Measurements from ENCODE around the gene RAB37. TPM values are rescaled to one million over a fixed set of nuclear protein-coding genes. Genes with fewer than 3 reads are reported as not detected.

Gene RAB37
- total RNA-seq, 4 donors from 2014 or later = 0.57 to 1.7 TPM; not detected in 2

GRCh38 chr17:74769266-74769855, 32.3 kb downstream of the RAB37 start:
- intact Hi-C loops (cut with DNase I; ENCODE audit: low total_unique reads) = no loop called here
- WGBS, 2 donors = 59 to 66% methylated on average over 6 of the region's 6 CpGs
- no peak for TF ChIP-seq POLR2A (IDR thresholded peaks at IDR 0.05)
- TF ChIP-seq, protein P1, sequence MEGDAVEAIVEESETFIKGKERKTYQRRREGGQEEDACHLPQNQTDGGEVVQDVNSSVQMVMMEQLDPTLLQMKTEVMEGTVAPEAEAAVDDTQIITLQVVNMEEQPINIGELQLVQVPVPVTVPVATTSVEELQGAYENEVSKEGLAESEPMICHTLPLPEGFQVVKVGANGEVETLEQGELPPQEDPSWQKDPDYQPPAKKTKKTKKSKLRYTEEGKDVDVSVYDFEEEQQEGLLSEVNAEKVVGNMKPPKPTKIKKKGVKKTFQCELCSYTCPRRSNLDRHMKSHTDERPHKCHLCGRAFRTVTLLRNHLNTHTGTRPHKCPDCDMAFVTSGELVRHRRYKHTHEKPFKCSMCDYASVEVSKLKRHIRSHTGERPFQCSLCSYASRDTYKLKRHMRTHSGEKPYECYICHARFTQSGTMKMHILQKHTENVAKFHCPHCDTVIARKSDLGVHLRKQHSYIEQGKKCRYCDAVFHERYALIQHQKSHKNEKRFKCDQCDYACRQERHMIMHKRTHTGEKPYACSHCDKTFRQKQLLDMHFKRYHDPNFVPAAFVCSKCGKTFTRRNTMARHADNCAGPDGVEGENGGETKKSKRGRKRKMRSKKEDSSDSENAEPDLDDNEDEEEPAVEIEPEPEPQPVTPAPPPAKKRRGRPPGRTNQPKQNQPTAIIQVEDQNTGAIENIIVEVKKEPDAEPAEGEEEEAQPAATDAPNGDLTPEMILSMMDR (IDR thresholded peaks at IDR 0.05) = no peak
- H3K4me3 ChIP-seq (ENCODE audit: low read depth, poor library complexity, severe bottlenecking) = no peak overlapping the region
- no peak for DNase-seq (ENCODE audit: low spot score in 2 of 2)

DNA sequence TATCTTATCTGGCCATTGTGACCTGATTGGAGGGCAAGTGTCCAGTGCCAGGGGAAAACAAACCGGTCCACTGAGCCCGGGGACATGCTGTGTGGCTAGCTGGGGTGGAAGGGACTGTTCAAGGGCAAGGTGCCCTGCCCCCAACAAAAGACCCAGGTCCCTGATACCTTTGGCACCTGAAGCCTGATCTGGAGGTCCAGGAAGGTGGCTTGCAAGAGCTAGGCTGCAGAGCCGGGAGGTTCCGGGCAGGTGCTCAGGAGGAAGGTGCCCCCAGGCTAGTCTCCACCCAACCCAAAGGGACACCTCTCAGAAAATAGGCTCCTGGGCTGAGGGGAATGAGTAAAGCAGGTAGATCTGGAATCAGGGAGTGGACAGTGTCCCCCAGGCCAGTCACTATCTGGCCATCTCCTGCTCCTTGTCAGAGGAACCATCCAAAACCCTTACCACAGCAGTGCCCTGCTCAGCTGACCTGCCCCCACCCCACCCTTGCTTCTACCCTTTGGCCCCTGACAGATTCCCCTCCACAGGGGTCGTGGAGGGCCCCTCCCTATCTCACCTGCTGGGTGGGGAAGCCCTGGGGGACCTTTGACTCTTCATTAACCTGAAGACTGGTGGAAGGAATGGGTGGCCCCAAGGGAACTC, 32.9 kb downstream of the RAB37 start:
- TF ChIP-seq POLR2A (IDR thresholded peaks at IDR 0.05) = no peak
- TF ChIP-seq, protein P1 (IDR thresholded peaks at IDR 0.05) = no peak
- intact Hi-C loops (cut with DNase I; ENCODE audit: low total_unique reads) = no loop called here
- H3K4me3 ChIP-seq (ENCODE audit: low read depth, poor library complexity, severe bottlenecking) = no peak overlapping the region
- 55 to 68% methylated on average over 5 of the region's 5 CpGs for WGBS, 2 donors
- DNase-seq (ENCODE audit: low spot score in 2 of 2) = no peak

DNA sequence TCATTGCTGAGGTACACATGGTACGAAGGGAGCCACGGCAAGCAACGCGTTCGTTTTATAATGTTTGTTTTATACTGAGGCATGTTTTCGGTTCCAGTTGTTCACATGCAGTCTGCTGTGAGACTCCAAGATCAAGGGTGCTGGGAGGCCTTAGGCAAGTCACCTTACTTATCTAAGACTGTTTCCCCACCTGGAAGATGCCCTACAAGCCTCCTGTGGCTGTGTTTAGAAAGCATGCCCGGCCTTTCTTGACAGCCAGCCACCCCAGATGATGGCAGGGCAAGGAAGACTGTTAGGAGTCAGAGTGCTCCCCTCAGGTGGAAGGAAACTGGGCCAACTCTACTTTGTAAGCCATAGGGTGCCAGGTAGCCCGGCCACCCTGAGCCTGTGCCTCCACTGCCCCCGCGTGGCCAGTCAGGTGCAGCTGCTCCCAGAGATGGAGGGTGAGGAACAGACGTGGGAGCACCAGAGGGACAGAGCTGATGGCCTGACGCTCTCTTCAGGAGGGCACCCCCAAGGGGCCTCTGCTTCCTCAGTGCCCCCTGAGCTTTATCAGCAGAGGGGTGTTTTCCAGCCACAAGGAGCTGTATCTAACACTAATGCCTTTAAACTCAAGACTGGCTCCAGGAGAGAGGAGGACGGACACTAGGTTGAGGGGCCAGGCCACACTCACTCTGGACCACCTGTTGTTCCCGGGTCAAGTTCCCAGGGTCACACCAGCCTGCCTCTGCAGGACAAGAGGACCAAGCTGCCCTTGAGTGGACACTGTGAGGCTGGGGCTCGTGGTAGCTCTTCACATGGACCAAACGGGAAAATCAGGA, 33.7 kb downstream of the RAB37 start:
- no peak overlapping the region for H3K4me3 ChIP-seq (ENCODE audit: low read depth, poor library complexity, severe bottlenecking)
- intact Hi-C loops (cut with DNase I; ENCODE audit: low total_unique reads) = no loop called here
- DNase-seq (ENCODE audit: low spot score in 2 of 2) = no peak
- WGBS, 2 donors = 48 to 52% methylated on average over 16 of the region's 16 CpGs
- no peak for TF ChIP-seq POLR2A (IDR thresholded peaks at IDR 0.05)
- TF ChIP-seq, protein P1 (IDR thresholded peaks at IDR 0.05) = no peak

- intact Hi-C loops (cut with DNase I; ENCODE audit: low total_unique reads) = no loop called here
- WGBS, 2 donors = 93% methylated on average over 9 of the region's 9 CpGs
- DNase-seq (ENCODE audit: low spot score in 2 of 2) = no peak
- TF ChIP-seq POLR2A (IDR thresholded peaks at IDR 0.05) = no peak
- TF ChIP-seq, protein P1 (IDR thresholded peaks at IDR 0.05) = no peak
- no peak overlapping the region for H3K4me3 ChIP-seq (ENCODE audit: low read depth, poor library complexity, severe bottlenecking)
These were observed 34.4 kb downstream of the RAB37 start for GRCh38 chr17:74771319-74771914.

DNA sequence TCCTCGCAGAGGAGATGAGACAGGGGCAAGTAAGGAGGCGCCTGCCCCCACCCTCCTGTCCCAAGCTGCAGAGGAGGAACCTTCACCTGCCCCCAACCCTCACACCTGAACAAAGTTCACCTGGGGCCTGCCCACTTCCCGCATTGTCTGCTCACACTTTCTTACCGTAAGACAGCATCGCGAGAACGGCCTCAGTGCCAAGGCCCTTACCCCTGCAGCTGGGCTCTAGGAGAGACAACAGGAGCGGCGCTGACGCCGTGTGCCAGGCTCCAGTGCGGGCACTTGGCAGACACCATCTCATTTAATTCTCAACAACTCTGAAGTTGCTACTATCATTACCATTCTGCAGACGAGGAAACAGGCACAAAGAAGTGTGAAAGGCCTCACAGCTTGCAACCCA, 35.0 kb downstream of the RAB37 start:
- H3K4me3 ChIP-seq (ENCODE audit: low read depth, poor library complexity, severe bottlenecking) = no peak overlapping the region
- DNase-seq (ENCODE audit: low spot score in 2 of 2) = no peak
- intact Hi-C loops (cut with DNase I; ENCODE audit: low total_unique reads) = no loop called here
- WGBS, 2 donors = 86 to 89% methylated on average over 13 of the region's 13 CpGs
- TF ChIP-seq POLR2A (IDR thresholded peaks at IDR 0.05) = no peak

DNA sequence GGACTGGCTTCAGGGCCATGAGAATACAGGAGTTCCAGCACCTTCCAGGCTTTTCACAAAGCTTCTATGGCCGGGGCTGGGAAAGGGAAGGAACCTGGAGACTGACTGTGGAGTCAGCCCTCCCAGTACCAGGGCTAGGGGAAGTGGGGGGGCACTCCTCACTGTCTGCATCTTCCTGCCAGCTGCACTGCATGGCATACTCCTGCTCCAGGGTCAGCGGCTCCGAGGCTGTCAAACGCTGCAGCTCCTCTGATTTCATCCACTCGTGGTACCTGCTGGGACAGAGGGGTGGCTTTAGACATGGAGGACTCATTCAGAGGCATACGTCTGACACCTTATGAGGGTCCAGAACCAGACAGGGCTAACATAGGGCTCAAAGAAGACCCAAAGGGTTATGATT, 36.4 kb downstream of the RAB37 start:
- intact Hi-C loops (cut with DNase I; ENCODE audit: low total_unique reads) = no loop called here
- no peak overlapping the region for H3K4me3 ChIP-seq (ENCODE audit: low read depth, poor library complexity, severe bottlenecking)
- DNase-seq (ENCODE audit: low spot score in 2 of 2) = no peak
- TF ChIP-seq POLR2A (IDR thresholded peaks at IDR 0.05) = no peak
- TF ChIP-seq, protein P1 (IDR thresholded peaks at IDR 0.05) = no peak
- 85 to 87% methylated on average over 6 of the region's 6 CpGs for WGBS, 2 donors

All from lower leg skin (tissue), 4 donors.